CD4-positive, alpha-beta T cell treated with Interleukin-6 at 100 ng/mL for 8 hours (primary cell): Measurements from ENCODE around the gene C16orf89.

ENCODE experiments used
- DNase-seq: peaks from one replicate; pipeline ENCODE4 v3.0.0-alpha.2; 2020; ENCODE audit warnings: mixed read lengths, low spot score

C16orf89 gene

GRCh38 chr16:5028950-5029475 lies 36.7 kb downstream of the C16orf89 start:
- no peak for DNase-seq

GRCh38 chr16:5027575-5028235 lies 38.1 kb downstream of the C16orf89 start:
- no peak for DNase-seq

- no peak for DNase-seq
Measured at GRCh38 chr16:5027086-5027485, 38.7 kb downstream of the C16orf89 start.

- DNase-seq: no peak
Measured at GRCh38 chr16:5026664-5027063, 39.1 kb downstream of the C16orf89 start.

GRCh38 chr16:5025171-5025632 lies 40.6 kb downstream of the C16orf89 start:
- no peak for DNase-seq

- no peak for DNase-seq
Measured at GRCh38 chr16:5024632-5025031, 41.1 kb downstream of the C16orf89 start.

GRCh38 chr16:5022521-5022920 lies 43.2 kb downstream of the C16orf89 start:
- DNase-seq: no peak

- DNase-seq: no peak
Measured at GRCh38 chr16:5020551-5020950, 45.2 kb downstream of the C16orf89 start.

- DNase-seq: no peak
Measured at GRCh38 chr16:5019775-5020174, 46.0 kb downstream of the C16orf89 start.

- DNase-seq: no peak
Measured at GRCh38 chr16:5018793-5019192, 47.0 kb downstream of the C16orf89 start.

GRCh38 chr16:5017678-5017969 lies 48.1 kb downstream of the C16orf89 start:
- DNase-seq: no peak

GRCh38 chr16:5016967-5017677 lies 48.6 kb downstream of the C16orf89 start:
- DNase-seq: no peak

GRCh38 chr16:5015887-5016286 lies 49.9 kb downstream of the C16orf89 start:
- DNase-seq: no peak

- no peak for DNase-seq
Measured at GRCh38 chr16:5015351-5015750, 50.4 kb downstream of the C16orf89 start.

GRCh38 chr16:5012887-5013286 lies 52.9 kb downstream of the C16orf89 start:
- no peak for DNase-seq

GRCh38 chr16:5011637-5012036 lies 54.1 kb downstream of the C16orf89 start:
- no peak for DNase-seq

GRCh38 chr16:5010576-5011329 lies 55.0 kb downstream of the C16orf89 start:
- DNase-seq: no peak

- no peak for DNase-seq
Measured at GRCh38 chr16:5008311-5008731, 57.4 kb downstream of the C16orf89 start.

GRCh38 chr16:5007256-5007655 lies 58.5 kb downstream of the C16orf89 start:
- DNase-seq: no peak

- no peak for DNase-seq
Measured at GRCh38 chr16:5006348-5007193, 59.2 kb downstream of the C16orf89 start.

- DNase-seq: no peak
Measured at GRCh38 chr16:5005916-5006315, 59.8 kb downstream of the C16orf89 start.

- DNase-seq: no peak
Measured at GRCh38 chr16:5004311-5004710, 61.4 kb downstream of the C16orf89 start.
